Parathyroid adenoma (tissue), 2 donors: ENCODE results near the gene AOAH.

Experiments
- H2AFZ ChIP-seq: fragments of 300-600 bp; sonication (generic); one replicate; pipeline ENCODE4 v1.7.0; 2017; ENCODE audit warnings: antibody characterized with exemption, mild to moderate bottlenecking
- H3K27ac ChIP-seq: fragments of 300-600 bp; sonication (generic); one replicate; pipeline ENCODE4 v1.7.0; 2017
- H3K27me3 ChIP-seq: fragments of 300-600 bp; sonication (generic); one replicate; pipeline ENCODE4 v1.7.0; 2017; ENCODE audit warnings: low read length; ENCODE audit not compliant: control insufficient read depth, insufficient read depth
- H3K36me3 ChIP-seq: fragments of 300-600 bp; sonication (generic); one replicate; pipeline ENCODE4 v1.7.0; 2017; ENCODE audit warnings: low read length; ENCODE audit not compliant: control insufficient read depth, insufficient read depth
- H3K4me1 ChIP-seq: fragments of 300-600 bp; sonication (generic); one replicate; pipeline ENCODE4 v1.7.0; 2017; ENCODE audit warnings: control low read depth
- H3K4me2 ChIP-seq: fragments of 300-600 bp; sonication (generic); one replicate; pipeline ENCODE4 v1.7.0; 2017; ENCODE audit warnings: low read length
- H3K4me3 ChIP-seq: fragments of 300-600 bp; sonication (generic); one replicate; pipeline ENCODE4 v1.7.0; 2017; ENCODE audit warnings: low read depth, low read length
- H3K79me2 ChIP-seq: fragments of 300-600 bp; sonication (generic); one replicate; pipeline ENCODE4 v1.7.0; 2017; ENCODE audit warnings: control low read depth
- H3K9ac ChIP-seq: fragments of 300-600 bp; sonication (generic); one replicate; pipeline ENCODE4 v1.7.0; 2017; ENCODE audit warnings: mild to moderate bottlenecking
- H3K9me3 ChIP-seq: fragments of 300-600 bp; sonication (generic); one replicate; pipeline ENCODE4 v1.7.0; 2017; ENCODE audit warnings: low read length; ENCODE audit not compliant: control insufficient read depth
- CTCF ChIP-seq: fragments of 300-600 bp; sonication (generic); IDR thresholded peaks from one replicate; pipeline ENCODE4 v1.7.0; 2017; ENCODE audit warnings: antibody characterized with exemption, mild to moderate bottlenecking
- donor health status: primary hyperparathyroidism.

AOAH gene

GRCh38 chr7:36583318-36583717, 141.0 kb downstream of the AOAH start:
- Histone ChIP-seq H3K27ac (no peak overlapping the region), H3K36me3 (no peaks in the 10 kb centered on the region), H3K4me2 (no peak overlapping the region), H3K9me3 (peaks cover 3% of the 10 kb centered on the region), H3K27me3 (no peaks in the 10 kb centered on the region), H3K9ac (no peak overlapping the region), H3K4me3 (no peak overlapping the region), H3K79me2 (no peaks in the 10 kb centered on the region), H3K4me1 (no peaks in the 10 kb centered on the region), H2AFZ (no peak overlapping the region)
- no peak for TF ChIP-seq CTCF

- H3K36me3 ChIP-seq, result no peaks in the 10 kb centered on the region
- no peak overlapping the region for H3K4me3 ChIP-seq
- H3K9ac ChIP-seq, result no peak overlapping the region
- H3K9me3 ChIP-seq, result peaks cover under 1% of the 10 kb centered on the region
- no peaks in the 10 kb centered on the region for H3K27me3 ChIP-seq
- H3K4me2 ChIP-seq, result no peak overlapping the region
- H3K27ac ChIP-seq, result no peak overlapping the region
- no peak for TF ChIP-seq CTCF
- H3K79me2 ChIP-seq, result no peaks in the 10 kb centered on the region
- no peaks in the 10 kb centered on the region for H3K4me1 ChIP-seq
- H2AFZ ChIP-seq, result no peak overlapping the region
Measured at GRCh38 chr7:36575832-36576231, 148.5 kb downstream of the AOAH start.

- Histone ChIP-seq H2AFZ (no peak overlapping the region), H3K4me2 (no peak overlapping the region), H3K36me3 (no peaks in the 10 kb centered on the region), H3K4me3 (no peak overlapping the region), H3K9me3 (no peaks in the 10 kb centered on the region), H3K27ac (no peak overlapping the region), H3K9ac (no peak overlapping the region), H3K79me2 (no peaks in the 10 kb centered on the region), H3K27me3 (no peaks in the 10 kb centered on the region), H3K4me1 (no peaks in the 10 kb centered on the region)
- TF ChIP-seq CTCF, result no peak
Measured at GRCh38 chr7:36573066-36573465, 151.2 kb downstream of the AOAH start.

DNA sequence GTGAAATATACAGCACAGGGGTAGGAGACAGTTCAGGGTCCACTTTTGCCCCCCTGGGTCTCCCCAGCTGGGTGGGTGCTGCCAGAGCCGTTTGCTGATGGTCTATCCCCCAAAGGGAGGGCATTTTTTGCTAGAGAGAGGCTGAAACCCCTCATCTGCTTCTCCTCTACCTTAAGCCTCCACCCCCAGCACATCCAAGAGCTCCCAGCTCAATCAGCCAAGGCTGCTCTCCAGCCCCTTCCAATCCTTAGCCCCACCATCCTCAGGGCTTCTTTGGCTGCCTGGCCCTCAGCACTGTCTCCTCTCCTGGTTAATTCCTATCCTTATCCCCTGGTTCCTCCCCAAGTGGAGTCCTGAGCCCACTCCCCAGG, 153.1 kb downstream of the AOAH start:
- no peak overlapping the region for H3K4me2 ChIP-seq
- no peak for TF ChIP-seq CTCF
- no peaks in the 10 kb centered on the region for H3K4me1 ChIP-seq
- H3K9me3 ChIP-seq, result no peaks in the 10 kb centered on the region
- H3K27ac ChIP-seq, result no peak overlapping the region
- no peak overlapping the region for H3K9ac ChIP-seq
- H3K4me3 ChIP-seq, result no peak overlapping the region
- no peak overlapping the region for H2AFZ ChIP-seq
- H3K36me3 ChIP-seq, result no peaks in the 10 kb centered on the region
- H3K27me3 ChIP-seq, result no peaks in the 10 kb centered on the region
- H3K79me2 ChIP-seq, result no peaks in the 10 kb centered on the region

- no peak overlapping the region for H2AFZ ChIP-seq
- H3K9ac ChIP-seq, result no peak overlapping the region
- H3K79me2 ChIP-seq, result no peaks in the 10 kb centered on the region
- no peaks in the 10 kb centered on the region for H3K27me3 ChIP-seq
- TF ChIP-seq CTCF, result no peak
- no peak overlapping the region for H3K27ac ChIP-seq
- no peak overlapping the region for H3K4me2 ChIP-seq
- no peak overlapping the region for H3K4me3 ChIP-seq
- no peaks in the 10 kb centered on the region for H3K9me3 ChIP-seq
- H3K36me3 ChIP-seq, result no peaks in the 10 kb centered on the region
- no peaks in the 10 kb centered on the region for H3K4me1 ChIP-seq
Measured at GRCh38 chr7:36570528-36571189, 153.6 kb downstream of the AOAH start.
